SK-N-SH treated with all-trans-retinoic acid at 6 μM for 48 hours (cell line): ENCODE data around the gene PHACTR4.
A peak's percentile ranks its signal among the peaks of the same experiment; 100 is the strongest.

Experiments
- ATAC-seq: fragments of 200-7000 bp; cut with Tn5 transposase; 3 replicates; pipeline ENCODE4 v1.9.1; 2020; ENCODE audit warnings: mild to moderate bottlenecking, moderate library complexity
- ARNTL ChIP-seq: fragments of 450-650 bp; formaldehyde crosslinking; IDR thresholded peaks from 2 replicates; pipeline ENCODE4 v1.5.0; 2020; ENCODE audit warnings: low read depth, mild to moderate bottlenecking, moderate library complexity, borderline replicate concordance
- BACH2 ChIP-seq: fragments of 250-450 bp; sonication (Bioruptor Pico); IDR thresholded peaks from 2 replicates; pipeline ENCODE4 v1.9.0; 2021; ENCODE audit warnings: mild to moderate bottlenecking, borderline replicate concordance
- CREB5 ChIP-seq: fragments of 250-450 bp; sonication (Bioruptor Pico); IDR thresholded peaks from 2 replicates; pipeline ENCODE4 v1.5.1; 2020; ENCODE audit warnings: low read depth, mild to moderate bottlenecking, moderate library complexity
- CSDC2 ChIP-seq: fragments of 250-450 bp; sonication (Bioruptor Pico); IDR thresholded peaks from 2 replicates; pipeline ENCODE4 v1.5.0; 2020; ENCODE audit warnings: mild to moderate bottlenecking, moderate library complexity
- CSRNP3 ChIP-seq: fragments of 250-450 bp; sonication (Bioruptor Pico); IDR thresholded peaks from 2 replicates; pipeline ENCODE4 v1.5.1; 2021; ENCODE audit warnings: mild to moderate bottlenecking, moderate library complexity
- GLIS3 ChIP-seq: fragments of 250-450 bp; sonication (Bioruptor Pico); IDR thresholded peaks from 2 replicates; pipeline ENCODE4 v1.5.0; 2020; ENCODE audit warnings: mild to moderate bottlenecking, moderate library complexity
- ISL1 ChIP-seq: fragments of 250-450 bp; sonication (Bioruptor Pico); IDR thresholded peaks from 2 replicates; pipeline ENCODE4 v2.1.2; 2022; ENCODE audit warnings: mild to moderate bottlenecking, moderate library complexity
- OSR1 ChIP-seq: fragments of 250-450 bp; sonication (Bioruptor Pico); IDR thresholded peaks from 2 replicates; pipeline ENCODE4 v1.8.0; 2022; ENCODE audit warnings: moderate library complexity, mild to moderate bottlenecking, inconsistent platforms
- PATZ1 ChIP-seq: fragments of 250-450 bp; sonication (Bioruptor Pico); IDR thresholded peaks from 2 replicates; pipeline ENCODE4 v1.8.0; 2020; ENCODE audit warnings: mild to moderate bottlenecking, moderate library complexity, borderline replicate concordance
- PPARA ChIP-seq: fragments of 250-450 bp; sonication (Bioruptor Pico); IDR thresholded peaks from 2 replicates; pipeline ENCODE4 v1.5.0; 2020; ENCODE audit warnings: mild to moderate bottlenecking, borderline replicate concordance
- RARB ChIP-seq: fragments of 250-450 bp; sonication (Bioruptor Pico); IDR thresholded peaks from 2 replicates; pipeline ENCODE4 v1.8.0; 2021; ENCODE audit warnings: mild to moderate bottlenecking, moderate library complexity
- SNAI2 ChIP-seq: fragments of 250-450 bp; sonication (Bioruptor Pico); IDR thresholded peaks from 2 replicates; pipeline ENCODE4 v1.5.0; 2020; ENCODE audit warnings: mild to moderate bottlenecking, moderate library complexity
- TCF4 ChIP-seq: fragments of 250-450 bp; sonication (Bioruptor Pico); IDR thresholded peaks from 2 replicates; pipeline ENCODE4 v1.8.0; 2021; ENCODE audit warnings: mild to moderate bottlenecking, moderate library complexity, borderline replicate concordance
- TOX ChIP-seq: fragments of 250-450 bp; sonication (Bioruptor Pico); IDR thresholded peaks from 2 replicates; pipeline ENCODE4 v1.8.0; 2021; ENCODE audit warnings: mild to moderate bottlenecking, moderate library complexity, borderline replicate concordance
- ZC3H10 ChIP-seq: fragments of 250-450 bp; sonication (Bioruptor Pico); IDR thresholded peaks from 2 replicates; pipeline ENCODE4 v1.5.1; 2021; ENCODE audit warnings: mild to moderate bottlenecking, moderate library complexity
- ZFP3 ChIP-seq: fragments of 250-450 bp; sonication (Bioruptor Pico); IDR thresholded peaks from 2 replicates; pipeline ENCODE4 v1.5.0; 2020; ENCODE audit warnings: mild to moderate bottlenecking, moderate library complexity
- ZFP30 ChIP-seq: fragments of 450-650 bp; formaldehyde crosslinking; IDR thresholded peaks from 2 replicates; pipeline ENCODE4 v1.5.0; 2022; ENCODE audit warnings: mild to moderate bottlenecking, moderate library complexity
- ZNF565 ChIP-seq: fragments of 450-650 bp; formaldehyde crosslinking; conservative IDR thresholded peaks from 2 replicates; pipeline ENCODE4 v1.5.0; 2020; ENCODE audit warnings: low read depth, mild to moderate bottlenecking, moderate library complexity
- ZNF70 ChIP-seq: fragments of 450-650 bp; formaldehyde crosslinking; IDR thresholded peaks from 2 replicates; pipeline ENCODE4 v1.5.0; 2020; ENCODE audit warnings: mild to moderate bottlenecking, moderate library complexity
- TF ChIP-seq, protein P1 (sequence below): fragments of 250-450 bp; sonication (Bioruptor Pico); IDR thresholded peaks from 2 replicates; pipeline ENCODE4 v1.5.0; 2020; ENCODE audit warnings: mild to moderate bottlenecking, moderate library complexity
- TF ChIP-seq, protein P2 (sequence below): fragments of 250-450 bp; sonication (Bioruptor Pico); IDR thresholded peaks from 2 replicates; pipeline ENCODE4 v1.8.0; 2021; ENCODE audit warnings: low read depth, mild to moderate bottlenecking, moderate library complexity, borderline replicate concordance

The PHACTR4 gene

DNA sequence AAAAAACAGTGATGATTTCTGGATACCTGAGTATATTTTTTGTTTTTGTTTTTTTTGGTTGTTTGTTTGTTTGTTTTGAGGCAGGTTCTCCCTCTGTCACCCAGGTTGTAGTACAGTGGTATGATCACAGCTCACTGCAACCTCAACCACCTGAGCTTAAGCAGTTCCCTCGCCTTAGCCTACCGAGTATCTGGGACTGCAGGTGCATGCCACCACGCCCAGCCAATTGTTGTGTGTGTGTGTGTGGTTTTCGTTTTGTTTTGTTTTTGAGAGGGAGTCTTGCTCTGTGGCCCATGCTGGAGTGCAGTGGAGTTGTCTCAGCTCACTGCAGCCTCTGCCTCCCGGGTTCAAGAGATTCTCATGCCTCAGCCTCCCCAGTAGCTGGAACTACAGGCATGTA is 81.0 kb downstream of the PHACTR4 start (continued):
- no peak for TF ChIP-seq ZNF565
- no peak for TF ChIP-seq ZFP30 (CRISPR knock-in tag)
- TF ChIP-seq ZC3H10 (CRISPR knock-in tag) = no peak
- no peak for TF ChIP-seq TCF4 (CRISPR knock-in tag)
- no peak for TF ChIP-seq ARNTL (CRISPR knock-in tag)

DNA sequence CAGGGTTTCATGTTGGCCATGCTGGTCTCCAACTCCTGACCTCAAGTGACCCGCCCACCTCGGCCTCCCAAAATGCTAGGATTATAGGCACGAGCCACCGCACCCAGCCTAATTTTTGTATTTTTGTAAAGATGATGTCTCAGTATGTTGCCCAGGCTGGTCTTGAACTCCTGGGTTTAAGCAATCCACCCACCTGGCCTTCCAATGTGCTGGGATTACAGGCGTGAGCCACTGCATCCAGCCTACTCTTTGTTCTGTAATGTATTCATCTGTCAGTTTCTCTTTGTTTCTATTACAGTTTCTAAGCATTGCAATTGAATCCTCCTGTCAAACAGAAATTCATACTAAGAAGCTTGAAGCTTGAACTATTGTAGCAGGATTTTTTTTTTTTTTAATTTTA is 81.5 kb downstream of the PHACTR4 start:
- no peak for TF ChIP-seq ZNF70
- no peak for TF ChIP-seq ISL1 (CRISPR knock-in tag)
- TF ChIP-seq, protein P1, sequence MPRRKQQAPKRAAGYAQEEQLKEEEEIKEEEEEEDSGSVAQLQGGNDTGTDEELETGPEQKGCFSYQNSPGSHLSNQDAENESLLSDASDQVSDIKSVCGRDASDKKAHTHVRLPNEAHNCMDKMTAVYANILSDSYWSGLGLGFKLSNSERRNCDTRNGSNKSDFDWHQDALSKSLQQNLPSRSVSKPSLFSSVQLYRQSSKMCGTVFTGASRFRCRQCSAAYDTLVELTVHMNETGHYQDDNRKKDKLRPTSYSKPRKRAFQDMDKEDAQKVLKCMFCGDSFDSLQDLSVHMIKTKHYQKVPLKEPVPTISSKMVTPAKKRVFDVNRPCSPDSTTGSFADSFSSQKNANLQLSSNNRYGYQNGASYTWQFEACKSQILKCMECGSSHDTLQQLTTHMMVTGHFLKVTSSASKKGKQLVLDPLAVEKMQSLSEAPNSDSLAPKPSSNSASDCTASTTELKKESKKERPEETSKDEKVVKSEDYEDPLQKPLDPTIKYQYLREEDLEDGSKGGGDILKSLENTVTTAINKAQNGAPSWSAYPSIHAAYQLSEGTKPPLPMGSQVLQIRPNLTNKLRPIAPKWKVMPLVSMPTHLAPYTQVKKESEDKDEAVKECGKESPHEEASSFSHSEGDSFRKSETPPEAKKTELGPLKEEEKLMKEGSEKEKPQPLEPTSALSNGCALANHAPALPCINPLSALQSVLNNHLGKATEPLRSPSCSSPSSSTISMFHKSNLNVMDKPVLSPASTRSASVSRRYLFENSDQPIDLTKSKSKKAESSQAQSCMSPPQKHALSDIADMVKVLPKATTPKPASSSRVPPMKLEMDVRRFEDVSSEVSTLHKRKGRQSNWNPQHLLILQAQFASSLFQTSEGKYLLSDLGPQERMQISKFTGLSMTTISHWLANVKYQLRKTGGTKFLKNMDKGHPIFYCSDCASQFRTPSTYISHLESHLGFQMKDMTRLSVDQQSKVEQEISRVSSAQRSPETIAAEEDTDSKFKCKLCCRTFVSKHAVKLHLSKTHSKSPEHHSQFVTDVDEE (CRISPR knock-in tag) = no peak
- no peak for TF ChIP-seq CSDC2 (CRISPR knock-in tag)
- TF ChIP-seq RARB = no peak
- TF ChIP-seq CSRNP3 (CRISPR knock-in tag) = no peak
- no peak for TF ChIP-seq ZFP30 (CRISPR knock-in tag)
- TF ChIP-seq ARNTL (CRISPR knock-in tag) = no peak
- TF ChIP-seq ZNF565 = no peak
- no peak for TF ChIP-seq GLIS3 (CRISPR knock-in tag)
- TF ChIP-seq CREB5 (CRISPR knock-in tag) = no peak
- TF ChIP-seq BACH2 = no peak
- no peak for TF ChIP-seq OSR1 (CRISPR knock-in tag)
- TF ChIP-seq PATZ1 (CRISPR knock-in tag) = no peak
- TF ChIP-seq TOX = no peak
- no peak for TF ChIP-seq ZC3H10 (CRISPR knock-in tag)
- ATAC-seq = no peak

DNA sequence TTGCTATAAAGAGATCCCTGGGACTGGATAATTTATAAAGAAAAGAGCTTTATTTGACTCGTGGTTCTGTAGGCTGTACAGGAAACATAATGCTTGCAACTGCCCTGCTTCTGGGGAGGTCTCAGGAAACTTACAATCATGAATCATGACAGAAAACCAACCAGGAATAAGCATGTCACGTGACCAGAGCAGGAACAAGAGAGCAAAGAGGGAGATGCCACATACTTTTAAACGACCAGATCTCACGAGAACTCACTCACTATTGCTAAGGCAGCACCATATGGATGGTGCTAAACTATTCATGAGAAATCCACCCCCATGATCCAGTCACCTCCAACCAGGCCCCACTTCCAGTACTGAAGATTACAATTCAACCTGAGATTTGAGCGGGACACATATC is 86.5 kb downstream of the PHACTR4 start:
- peak; percentile 53 for ATAC-seq
- TF ChIP-seq OSR1 (CRISPR knock-in tag) (no peak), TOX (no peak)
- TF ChIP-seq, protein P1 (CRISPR knock-in tag) = no peak

- ATAC-seq = no peak
- TF ChIP-seq, protein P2, sequence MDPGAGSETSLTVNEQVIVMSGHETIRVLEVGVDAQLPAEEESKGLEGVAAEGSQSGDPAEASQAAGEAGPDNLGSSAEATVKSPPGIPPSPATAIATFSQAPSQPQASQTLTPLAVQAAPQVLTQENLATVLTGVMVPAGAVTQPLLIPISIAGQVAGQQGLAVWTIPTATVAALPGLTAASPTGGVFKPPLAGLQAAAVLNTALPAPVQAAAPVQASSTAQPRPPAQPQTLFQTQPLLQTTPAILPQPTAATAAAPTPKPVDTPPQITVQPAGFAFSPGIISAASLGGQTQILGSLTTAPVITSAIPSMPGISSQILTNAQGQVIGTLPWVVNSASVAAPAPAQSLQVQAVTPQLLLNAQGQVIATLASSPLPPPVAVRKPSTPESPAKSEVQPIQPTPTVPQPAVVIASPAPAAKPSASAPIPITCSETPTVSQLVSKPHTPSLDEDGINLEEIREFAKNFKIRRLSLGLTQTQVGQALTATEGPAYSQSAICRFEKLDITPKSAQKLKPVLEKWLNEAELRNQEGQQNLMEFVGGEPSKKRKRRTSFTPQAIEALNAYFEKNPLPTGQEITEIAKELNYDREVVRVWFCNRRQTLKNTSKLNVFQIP (CRISPR knock-in tag) = no peak
- no peak for TF ChIP-seq PATZ1 (CRISPR knock-in tag)
- no peak for TF ChIP-seq ISL1 (CRISPR knock-in tag)
- TF ChIP-seq PPARA (CRISPR knock-in tag) = no peak
- no peak for TF ChIP-seq GLIS3 (CRISPR knock-in tag)
- TF ChIP-seq ZFP3 (CRISPR knock-in tag) = no peak
- TF ChIP-seq SNAI2 (CRISPR knock-in tag) = no peak
- TF ChIP-seq, all 23 proteins: peak for 0
These were observed 88.1 kb downstream of the PHACTR4 start for GRCh38 chr1:28457678-28458077.
